GM12864 (cell line): ENCODE results near the gene KSR2.

ENCODE experiments used
- DNase-seq: peaks from one replicate; pipeline ENCODE4 v3.0.0-alpha.2; 2011; ENCODE audit warnings: low read depth
- H3K4me3 ChIP-seq: 2 replicates; pipeline ENCODE4 v1.5.1; 2011; ENCODE audit warnings: mild to moderate bottlenecking, low read depth, low read length, control low read depth
- TF ChIP-seq, protein P1 (sequence below): IDR thresholded peaks from 2 replicates; pipeline ENCODE4 v1.5.1; 2011; ENCODE audit warnings: low read depth, mild to moderate bottlenecking, moderate library complexity, low read length, control low read depth, inconsistent platforms; ENCODE audit errors: missing control alignments

KSR2 gene

DNA sequence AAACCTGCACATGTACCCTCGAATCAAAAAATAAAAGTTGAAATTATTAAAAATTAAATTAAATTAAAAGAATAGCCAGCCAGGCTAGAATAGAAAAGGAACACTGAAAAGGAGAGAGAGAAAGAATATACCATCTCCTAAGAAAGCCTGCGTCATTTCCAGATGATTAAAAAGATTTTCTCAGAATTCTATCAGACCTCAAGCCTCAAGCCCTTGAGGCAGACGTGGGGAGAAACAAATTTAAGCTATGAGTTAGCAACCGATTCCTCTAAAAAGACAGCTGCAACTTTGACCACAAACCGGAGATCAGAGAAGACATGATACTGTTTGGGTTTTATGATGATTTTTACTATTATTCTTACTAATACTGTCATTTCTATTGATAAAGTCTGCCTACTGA, 138.3 kb downstream of the KSR2 start:
- DNase-seq, result no peak
- TF ChIP-seq, protein P1, sequence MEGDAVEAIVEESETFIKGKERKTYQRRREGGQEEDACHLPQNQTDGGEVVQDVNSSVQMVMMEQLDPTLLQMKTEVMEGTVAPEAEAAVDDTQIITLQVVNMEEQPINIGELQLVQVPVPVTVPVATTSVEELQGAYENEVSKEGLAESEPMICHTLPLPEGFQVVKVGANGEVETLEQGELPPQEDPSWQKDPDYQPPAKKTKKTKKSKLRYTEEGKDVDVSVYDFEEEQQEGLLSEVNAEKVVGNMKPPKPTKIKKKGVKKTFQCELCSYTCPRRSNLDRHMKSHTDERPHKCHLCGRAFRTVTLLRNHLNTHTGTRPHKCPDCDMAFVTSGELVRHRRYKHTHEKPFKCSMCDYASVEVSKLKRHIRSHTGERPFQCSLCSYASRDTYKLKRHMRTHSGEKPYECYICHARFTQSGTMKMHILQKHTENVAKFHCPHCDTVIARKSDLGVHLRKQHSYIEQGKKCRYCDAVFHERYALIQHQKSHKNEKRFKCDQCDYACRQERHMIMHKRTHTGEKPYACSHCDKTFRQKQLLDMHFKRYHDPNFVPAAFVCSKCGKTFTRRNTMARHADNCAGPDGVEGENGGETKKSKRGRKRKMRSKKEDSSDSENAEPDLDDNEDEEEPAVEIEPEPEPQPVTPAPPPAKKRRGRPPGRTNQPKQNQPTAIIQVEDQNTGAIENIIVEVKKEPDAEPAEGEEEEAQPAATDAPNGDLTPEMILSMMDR, result no peak
- H3K4me3 ChIP-seq, result no peak overlapping the region

GRCh38 chr12:117829108-117829507, 139.7 kb downstream of the KSR2 start:
- DNase-seq, result no peak
- H3K4me3 ChIP-seq, result no peak overlapping the region
- TF ChIP-seq, protein P1, result no peak

DNA sequence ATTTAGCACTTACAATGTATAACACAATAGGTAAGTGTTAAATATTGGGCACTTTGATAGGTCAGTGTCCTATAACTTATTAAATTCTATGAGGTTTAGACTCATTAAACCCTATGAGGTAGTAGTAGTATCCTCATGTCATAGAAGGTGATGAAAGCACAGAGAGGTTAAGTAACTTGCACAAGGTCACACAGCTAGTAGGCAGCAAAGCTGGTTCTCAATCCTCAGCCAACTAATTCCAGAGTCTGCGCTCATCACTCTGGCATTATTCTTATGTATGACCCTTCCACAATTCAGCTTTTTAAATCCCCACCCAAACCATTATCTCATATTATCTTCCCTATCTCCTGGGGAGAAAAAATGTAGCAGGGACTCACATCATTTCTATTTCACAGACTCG, 141.1 kb downstream of the KSR2 start:
- H3K4me3 ChIP-seq, result no peak overlapping the region
- TF ChIP-seq, protein P1, result no peak
- no peak for DNase-seq

- TF ChIP-seq, protein P1, result no peak
- DNase-seq, result no peak
- no peak overlapping the region for H3K4me3 ChIP-seq
Measured at GRCh38 chr12:117825827-117826226, 143.0 kb downstream of the KSR2 start.

GRCh38 chr12:117821480-117822175, 147.2 kb downstream of the KSR2 start:
- DNase-seq, result no peak
- no peak overlapping the region for H3K4me3 ChIP-seq
- TF ChIP-seq, protein P1, result no peak

DNA sequence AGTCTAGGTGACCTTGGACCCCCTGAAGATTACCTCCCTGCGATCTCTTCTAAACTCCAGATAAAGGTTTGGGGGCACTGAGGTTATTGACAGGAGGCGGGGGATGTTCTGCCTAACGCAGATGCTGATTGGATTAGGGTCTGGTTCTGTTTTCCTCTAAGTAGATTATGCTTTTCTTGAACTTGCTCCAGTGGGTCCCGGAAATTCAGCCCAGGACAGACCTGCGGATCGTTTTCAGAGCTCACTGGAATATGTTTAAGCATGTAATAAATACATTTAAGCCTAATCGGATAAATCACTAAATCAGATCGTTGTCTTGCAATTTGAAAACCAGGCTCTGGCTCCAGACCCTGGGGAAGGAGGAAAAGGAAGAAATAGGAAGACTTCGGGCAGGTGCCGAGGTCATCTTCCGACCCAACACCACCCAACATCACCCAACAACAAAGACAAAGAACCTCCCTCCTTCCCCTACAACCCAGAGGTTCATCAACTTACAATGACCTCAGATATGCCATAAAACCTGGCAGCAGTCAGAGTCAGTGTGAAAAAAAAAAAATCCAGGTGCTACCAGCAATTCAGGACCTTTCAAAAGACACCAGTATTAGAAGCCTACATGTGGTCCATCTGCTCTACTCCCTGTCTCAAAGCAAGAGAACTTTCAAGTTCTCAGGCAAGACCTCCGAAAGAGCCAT, 148.4 kb downstream of the KSR2 start:
- TF ChIP-seq, protein P1, result no peak
- DNase-seq, result no peak

DNA sequence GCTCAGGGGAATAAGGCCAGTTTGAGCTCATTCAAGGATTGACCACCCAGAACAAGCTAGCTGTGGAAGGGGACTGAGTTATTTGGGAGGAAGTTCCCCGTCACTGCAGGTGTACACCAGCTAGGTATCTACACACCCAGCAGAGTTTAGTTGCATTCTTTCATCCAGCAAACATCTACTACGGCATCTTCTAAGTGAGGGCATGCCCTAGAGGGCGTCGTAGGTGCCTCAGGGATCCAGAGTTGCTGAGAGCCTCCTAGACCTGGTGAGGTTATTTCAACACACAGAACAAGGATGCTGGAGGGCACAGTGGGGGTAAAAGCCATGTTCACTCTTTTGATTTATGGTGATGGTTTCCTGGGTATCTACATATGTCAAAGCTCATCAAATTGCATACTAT, 149.6 kb downstream of the KSR2 start:
- no peak overlapping the region for H3K4me3 ChIP-seq
- DNase-seq, result no peak
- TF ChIP-seq, protein P1, result no peak

More for the DNA sequence above, 148.4 kb downstream of the KSR2 start:
- H3K4me3 ChIP-seq, result no peak overlapping the region
